Mesendoderm (in vitro differentiated cells): ENCODE data around the gene CA4.

Experiments used
- DNase-seq: peaks from one replicate; pipeline ENCODE4 v3.0.0; 2013
- H2AK5ac ChIP-seq: 2 replicates; pipeline ENCODE4 v1.6.1; 2013; ENCODE audit warnings: low read length, inconsistent platforms
- H2BK120ac ChIP-seq: 2 replicates; pipeline ENCODE4 v1.6.1; 2013; ENCODE audit warnings: low read depth, mild to moderate bottlenecking, low read length, moderate library complexity, mixed read lengths
- H2BK15ac ChIP-seq: replicated peaks from 2 replicates; pipeline ENCODE4 v1.6.1; 2013; ENCODE audit warnings: low read depth, mild to moderate bottlenecking, moderate library complexity
- H2BK5ac ChIP-seq: 2 replicates; pipeline ENCODE4 v1.6.1; 2013; ENCODE audit warnings: low read length, inconsistent platforms
- H3K18ac ChIP-seq: 2 replicates; pipeline ENCODE4 v1.6.1; 2013; ENCODE audit warnings: mild to moderate bottlenecking, low read length, mixed read lengths
- H3K23ac ChIP-seq: one replicate; pipeline ENCODE4 v1.6.1; 2013; ENCODE audit warnings: low read length
- H3K27ac ChIP-seq: 2 replicates; pipeline ENCODE4 v1.5.1; 2013; ENCODE audit warnings: low read depth, mild to moderate bottlenecking, inconsistent platforms, low read length, moderate library complexity
- H3K27me3 ChIP-seq: 2 replicates; pipeline ENCODE4 v1.6.1; 2013; ENCODE audit warnings: low read length, control low read depth, mild to moderate bottlenecking, inconsistent platforms; ENCODE audit not compliant: insufficient read depth, poor library complexity
- H3K36me3 ChIP-seq: 2 replicates; pipeline ENCODE4 v1.6.1; 2013; ENCODE audit warnings: low read length, inconsistent platforms; ENCODE audit not compliant: control insufficient read depth, insufficient read depth
- H3K4ac ChIP-seq: one replicate; pipeline ENCODE4 v1.6.1; 2013; ENCODE audit warnings: low read depth, mild to moderate bottlenecking, low read length, moderate library complexity
- H3K4me1 ChIP-seq: 2 replicates; pipeline ENCODE4 v1.6.1; 2013; ENCODE audit warnings: low read depth, low read length, inconsistent platforms; ENCODE audit not compliant: control insufficient read depth
- H3K4me2 ChIP-seq: 2 replicates; pipeline ENCODE4 v1.6.1; 2013; ENCODE audit warnings: low read length
- H3K4me3 ChIP-seq: 2 replicates; pipeline ENCODE4 v1.5.1; 2013; ENCODE audit warnings: mild to moderate bottlenecking, low read length
- H3K56ac ChIP-seq: one replicate; pipeline ENCODE4 v1.6.1; 2013; ENCODE audit warnings: low read length
- H3K79me1 ChIP-seq: 2 replicates; pipeline ENCODE4 v1.6.1; 2013; ENCODE audit warnings: low read length, inconsistent platforms
- H3K79me2 ChIP-seq: 2 replicates; pipeline ENCODE4 v1.6.1; 2013; ENCODE audit warnings: mild to moderate bottlenecking, low read length; ENCODE audit not compliant: control insufficient read depth, insufficient read depth
- H3K9ac ChIP-seq: 2 replicates; pipeline ENCODE4 v1.6.1; 2013; ENCODE audit warnings: low read length, inconsistent platforms
- H4K5ac ChIP-seq: one replicate; pipeline ENCODE4 v1.6.1; 2013; ENCODE audit warnings: low read length
- H4K8ac ChIP-seq: one replicate; pipeline ENCODE4 v1.6.1; 2013; ENCODE audit warnings: low read depth, mild to moderate bottlenecking, control low read depth, low read length, moderate library complexity
- WGBS: extraction: QIAGEN DNeasy Blood & Tissue Kit; methylation state at CpG from one replicate; pipeline ENCODE4 v1.1.7; 2013; ENCODE audit warnings: low lambda C conversion rate, missing lambda C conversion rate; ENCODE audit not compliant: insufficient coverage; ENCODE audit errors: extremely low coverage; 5-methylcytosine and 5-hydroxymethylcytosine counted together

CA4 gene

DNA sequence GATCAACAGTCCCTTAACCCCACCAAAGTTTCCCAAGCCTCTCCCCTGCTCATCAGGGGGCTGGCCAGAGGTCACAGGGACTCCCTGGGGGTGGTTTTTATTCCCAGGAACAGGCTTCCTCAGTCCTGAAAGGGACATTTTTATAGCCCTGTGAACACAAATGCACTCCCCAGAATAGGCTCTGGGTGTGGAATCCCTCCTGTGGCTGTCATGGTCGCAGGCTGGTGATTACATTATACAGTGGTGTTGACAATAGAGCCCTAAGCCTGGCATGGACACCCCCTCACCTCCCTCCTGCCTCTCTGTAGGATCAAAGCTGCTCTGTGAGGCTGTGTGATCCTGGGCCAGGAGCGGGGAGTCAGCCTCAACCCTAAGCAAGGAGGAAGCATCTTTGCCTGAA, 1.4 kb upstream of the CA4 start:
- Histone ChIP-seq H3K79me2 (no peaks in the 10 kb centered on the region), H3K56ac (no peak overlapping the region), H2BK5ac (no peak overlapping the region), H3K27me3 (peaks cover 28% of the 10 kb centered on the region), H3K18ac (no peak overlapping the region), H3K27ac (no peak overlapping the region), H2AK5ac (no peak overlapping the region), H3K4ac (no peak overlapping the region), H2BK15ac (no peak overlapping the region), H4K5ac (no peak overlapping the region), H3K79me1 (no peaks in the 10 kb centered on the region), H3K9ac (no peak overlapping the region), H3K4me3 (no peak overlapping the region), H3K36me3 (no peaks in the 10 kb centered on the region), H4K8ac (no peak overlapping the region), H3K4me1 (no peaks in the 10 kb centered on the region), H3K4me2 (no peak overlapping the region), H3K23ac (no peak overlapping the region), H2BK120ac (no peak overlapping the region)
- WGBS: no CpG with 5 or more reads among the region's 2 CpGs
- DNase-seq: no peak

DNA sequence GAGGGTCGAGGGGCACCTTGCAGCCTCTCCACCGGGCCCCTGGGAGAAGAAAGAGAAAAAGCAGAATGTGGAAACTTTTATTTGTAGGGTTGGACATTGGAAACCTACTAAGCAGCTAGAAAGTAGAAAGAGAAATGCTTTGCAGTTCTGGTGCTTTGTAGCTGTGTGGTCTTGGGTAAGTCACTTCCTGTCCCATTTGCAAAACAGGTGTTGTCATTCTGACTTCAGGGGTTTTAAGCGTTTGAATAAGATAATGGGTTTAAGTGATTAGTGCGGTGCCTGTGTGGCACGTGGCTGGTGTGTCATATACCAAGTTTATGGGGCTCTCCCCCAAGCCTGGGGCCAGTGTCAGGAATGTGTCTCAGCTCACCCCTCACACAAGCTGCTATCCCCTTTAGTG, 1.6 kb downstream of the CA4 start:
- no peak overlapping the region for H2BK15ac ChIP-seq
- H3K18ac ChIP-seq: no peak overlapping the region
- no peak overlapping the region for H3K56ac ChIP-seq
- no peak overlapping the region for H3K23ac ChIP-seq
- H3K79me2 ChIP-seq: no peaks in the 10 kb centered on the region
- H3K4me1 ChIP-seq: no peaks in the 10 kb centered on the region
- no peak overlapping the region for H4K5ac ChIP-seq
- H3K36me3 ChIP-seq: no peaks in the 10 kb centered on the region
- no CpG with 5 or more reads among the region's 5 CpGs for WGBS
- no peak for DNase-seq
- no peak overlapping the region for H2BK120ac ChIP-seq
- no peak overlapping the region for H3K9ac ChIP-seq
- no peak overlapping the region for H2BK5ac ChIP-seq
- no peak overlapping the region for H3K27ac ChIP-seq
- no peak overlapping the region for H3K4ac ChIP-seq
- no peak overlapping the region for H3K4me3 ChIP-seq
- H3K4me2 ChIP-seq: no peak overlapping the region
- no peak overlapping the region for H4K8ac ChIP-seq
- H3K27me3 ChIP-seq: peaks cover 25% of the 10 kb centered on the region
- H2AK5ac ChIP-seq: no peak overlapping the region
- no peaks in the 10 kb centered on the region for H3K79me1 ChIP-seq

DNA sequence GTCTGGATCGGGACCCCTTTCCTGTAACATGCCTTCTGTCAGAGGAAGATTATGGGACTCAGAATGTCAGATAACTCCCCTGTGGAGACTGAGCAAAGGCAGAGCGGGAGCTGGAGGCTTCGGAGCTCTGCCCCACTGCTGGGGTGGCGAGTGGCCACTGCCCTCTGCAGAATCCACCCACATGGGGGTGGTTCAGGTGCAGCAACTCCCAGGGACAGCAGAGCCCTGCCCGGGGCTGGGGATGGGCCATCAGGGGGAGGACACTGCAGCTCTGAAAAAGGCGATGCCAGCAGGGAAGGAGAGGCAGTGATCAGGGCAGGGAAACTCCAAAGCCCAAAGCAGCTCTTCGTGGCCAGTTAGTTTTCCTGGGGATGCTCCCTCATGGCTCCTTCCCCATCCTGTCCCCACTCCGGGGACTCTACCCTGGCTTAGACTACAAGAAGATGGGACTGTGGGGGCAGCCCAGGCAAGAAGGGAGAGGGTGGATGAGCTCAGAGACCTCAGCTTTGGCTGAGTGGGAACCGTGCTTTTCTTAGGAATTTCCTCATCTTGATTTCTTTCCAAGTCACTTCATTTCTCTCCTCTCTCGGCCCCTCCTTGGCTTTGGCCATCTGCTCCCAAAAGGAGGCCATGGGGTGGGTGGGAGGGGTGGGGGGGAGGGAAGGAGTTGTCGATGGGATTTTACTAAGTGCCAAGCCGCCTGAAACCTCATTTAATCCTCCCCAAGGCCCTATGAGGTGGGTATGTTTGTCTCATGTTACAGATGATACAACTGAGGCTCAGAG, 4.0 kb downstream of the CA4 start:
- H3K56ac ChIP-seq: no peak overlapping the region
- H3K18ac ChIP-seq: no peak overlapping the region
- no peaks in the 10 kb centered on the region for H3K36me3 ChIP-seq
- no peak overlapping the region for H3K9ac ChIP-seq
- H2BK120ac ChIP-seq: no peak overlapping the region
- peaks cover 23% of the 10 kb centered on the region for H3K27me3 ChIP-seq
- H3K79me2 ChIP-seq: no peaks in the 10 kb centered on the region
- DNase-seq: no peak
- H3K4me1 ChIP-seq: no peaks in the 10 kb centered on the region
- H2BK5ac ChIP-seq: no peak overlapping the region
- no peak overlapping the region for H3K4me3 ChIP-seq
- no CpG with 5 or more reads among the region's 12 CpGs for WGBS
- H3K79me1 ChIP-seq: no peaks in the 10 kb centered on the region
- H3K4ac ChIP-seq: no peak overlapping the region
- no peak overlapping the region for H2AK5ac ChIP-seq
- no peak overlapping the region for H4K5ac ChIP-seq
- H3K4me2 ChIP-seq: no peak overlapping the region
- peak overlapping the region; percentile 66 for H3K23ac ChIP-seq
- no peak overlapping the region for H3K27ac ChIP-seq
- H4K8ac ChIP-seq: no peak overlapping the region
- H2BK15ac ChIP-seq: no peak overlapping the region

DNA sequence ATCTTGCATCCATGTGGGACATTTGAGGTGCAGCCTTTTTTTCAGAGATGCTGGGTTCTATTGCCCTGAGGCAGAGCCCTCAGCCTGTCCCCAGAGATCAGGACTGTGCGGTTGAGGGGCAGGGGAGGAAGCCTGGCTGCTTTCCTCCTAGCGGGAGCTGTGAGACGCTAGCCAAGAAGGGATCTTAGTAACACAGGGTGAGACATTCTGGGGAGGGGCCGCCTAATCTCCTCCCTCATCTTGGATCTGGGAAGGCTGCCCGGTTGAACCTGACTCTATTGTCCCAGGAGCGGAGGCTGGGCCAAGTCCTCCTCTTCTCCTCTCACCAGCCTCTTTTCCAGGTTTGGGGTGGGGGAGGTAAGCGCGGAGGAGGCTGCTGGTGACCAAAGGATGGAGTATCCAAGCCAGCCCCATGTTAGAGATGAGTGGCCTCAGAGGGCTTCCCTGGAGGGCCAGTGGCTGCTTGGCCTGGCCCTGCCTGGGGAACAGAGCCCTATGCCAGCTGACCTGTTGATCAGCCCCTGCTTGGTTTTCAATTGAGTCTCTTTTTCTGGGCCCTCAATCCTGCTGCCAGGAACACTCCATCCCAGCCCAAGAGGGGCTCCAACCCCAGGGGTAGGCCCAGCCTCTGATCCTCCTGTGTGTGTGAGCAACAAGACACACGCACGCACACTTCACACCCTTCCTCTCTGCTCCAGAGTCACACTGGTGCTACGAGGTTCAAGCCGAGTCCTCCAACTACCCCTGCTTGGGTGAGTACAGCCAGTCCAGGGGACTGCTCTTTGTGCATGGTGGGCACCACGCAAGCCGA, 5.0 kb downstream of the CA4 start:
- H3K23ac ChIP-seq: no peak overlapping the region

DNA sequence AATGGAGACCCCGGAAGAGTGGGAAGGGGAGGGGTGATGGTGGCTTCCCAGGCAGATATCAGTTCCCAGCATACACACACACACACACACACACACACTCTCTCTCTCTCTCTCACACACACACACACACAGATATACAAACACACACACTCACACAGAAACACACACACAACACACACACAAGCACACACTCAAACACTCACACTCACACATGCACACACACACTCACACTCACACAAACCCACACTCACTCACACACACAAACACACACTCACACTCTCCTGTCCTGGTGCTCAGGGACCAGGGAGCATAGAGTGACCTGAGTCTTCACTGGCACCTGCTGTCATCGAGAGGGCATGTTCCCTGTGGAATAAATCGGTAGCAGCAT, 5.6 kb downstream of the CA4 start:
- no peak overlapping the region for H2BK5ac ChIP-seq
- H3K56ac ChIP-seq: no peak overlapping the region
- H2BK15ac ChIP-seq: no peak overlapping the region
- WGBS: no CpG with 5 or more reads among the region's 3 CpGs
- no peak overlapping the region for H3K4me3 ChIP-seq
- H3K79me2 ChIP-seq: no peaks in the 10 kb centered on the region
- no peaks in the 10 kb centered on the region for H3K79me1 ChIP-seq
- no peak overlapping the region for H2BK120ac ChIP-seq
- H3K4ac ChIP-seq: no peak overlapping the region
- H3K18ac ChIP-seq: no peak overlapping the region
- H4K8ac ChIP-seq: no peak overlapping the region
- H4K5ac ChIP-seq: no peak overlapping the region
- H3K4me2 ChIP-seq: no peak overlapping the region
- H3K4me1 ChIP-seq: no peaks in the 10 kb centered on the region
- no peaks in the 10 kb centered on the region for H3K36me3 ChIP-seq
- DNase-seq: no peak
- no peak overlapping the region for H3K9ac ChIP-seq
- H3K27ac ChIP-seq: no peak overlapping the region
- H2AK5ac ChIP-seq: no peak overlapping the region
- H3K23ac ChIP-seq: no peak overlapping the region
- H3K27me3 ChIP-seq: peaks cover 10% of the 10 kb centered on the region

More for the DNA sequence above, 5.0 kb downstream of the CA4 start:
- DNase-seq: no peak
- Histone ChIP-seq H3K4me1 (no peaks in the 10 kb centered on the region), H3K79me1 (no peaks in the 10 kb centered on the region), H3K4ac (no peak overlapping the region), H3K9ac (no peak overlapping the region), H2AK5ac (no peak overlapping the region), H3K27me3 (peaks cover 14% of the 10 kb centered on the region), H3K4me3 (no peak overlapping the region), H4K5ac (no peak overlapping the region), H2BK120ac (no peak overlapping the region), H2BK5ac (no peak overlapping the region), H3K79me2 (no peaks in the 10 kb centered on the region), H3K18ac (no peak overlapping the region), H2BK15ac (no peak overlapping the region), H4K8ac (no peak overlapping the region), H3K4me2 (no peak overlapping the region), H3K36me3 (no peaks in the 10 kb centered on the region), H3K56ac (no peak overlapping the region), H3K27ac (no peak overlapping the region)
- WGBS: no CpG with 5 or more reads among the region's 14 CpGs
